Left ventricle myocardium inferior (tissue), 1 donor: ENCODE measurements around the gene ROR1. TPM values are rescaled to one million over a fixed set of nuclear protein-coding genes. Genes with fewer than 3 reads are reported as not detected.
A peak's percentile ranks its signal among the peaks of the same experiment; 100 is the strongest.
"Not testable (repeated sequence)": the region's sequence is repeated elsewhere in the genome, so short reads cannot be mapped to it uniquely, and the experiment has no call there.

ENCODE experiments used
- DNase-seq: peaks from one replicate; pipeline ENCODE4 v3.0.0-alpha.2; 2020
- H3K27ac ChIP-seq: fragments of 200-600 bp; replicated peaks from 2 replicates; pipeline ENCODE4 v1.8.0; 2021
- H3K27me3 ChIP-seq: fragments of 200-600 bp; 2 replicates; pipeline ENCODE4 v1.8.0; 2021; ENCODE audit warnings: low read depth
- H3K36me3 ChIP-seq: fragments of 200-600 bp; 2 replicates; pipeline ENCODE4 v1.8.0; 2021
- H3K4me1 ChIP-seq: fragments of 200-600 bp; 2 replicates; pipeline ENCODE4 v1.8.0; 2021
- H3K4me3 ChIP-seq: fragments of 200-600 bp; 2 replicates; pipeline ENCODE4 v1.8.0; 2021; ENCODE audit warnings: mild to moderate bottlenecking, moderate library complexity
- H3K9me3 ChIP-seq: fragments of 200-600 bp; replicated peaks from 2 replicates; pipeline ENCODE4 v1.8.0; 2021
- intact Hi-C: fragments of 100-400 bp; cut with micrococcal nuclease; formaldehyde crosslinking; loops from one replicate; pipeline ENCODE4 v1.11.0; 2022
- total RNA-seq: library from RNA; stranded (reverse); fragmentation: NEBNext Ultra II Directional; extraction: Animal tissue kit (Norgen Biotek cat#: 25700); gene quantifications from one replicate; pipeline ENCODE4 v1.2.1, GENCODE V29; 2021
- TF ChIP-seq, protein P1 (sequence below): fragments of 200-600 bp; IDR thresholded peaks from 2 replicates; pipeline ENCODE4 v1.8.0; 2021; ENCODE audit warnings: antibody characterized with exemption, mild to moderate bottlenecking, borderline replicate concordance
- donor health status: DM: no; HTN: yes; CAD: no; lungs with severe emphysema.

ROR1 gene
- total RNA-seq, 1 donor from 2014 or later: 14.0 TPM

DNA sequence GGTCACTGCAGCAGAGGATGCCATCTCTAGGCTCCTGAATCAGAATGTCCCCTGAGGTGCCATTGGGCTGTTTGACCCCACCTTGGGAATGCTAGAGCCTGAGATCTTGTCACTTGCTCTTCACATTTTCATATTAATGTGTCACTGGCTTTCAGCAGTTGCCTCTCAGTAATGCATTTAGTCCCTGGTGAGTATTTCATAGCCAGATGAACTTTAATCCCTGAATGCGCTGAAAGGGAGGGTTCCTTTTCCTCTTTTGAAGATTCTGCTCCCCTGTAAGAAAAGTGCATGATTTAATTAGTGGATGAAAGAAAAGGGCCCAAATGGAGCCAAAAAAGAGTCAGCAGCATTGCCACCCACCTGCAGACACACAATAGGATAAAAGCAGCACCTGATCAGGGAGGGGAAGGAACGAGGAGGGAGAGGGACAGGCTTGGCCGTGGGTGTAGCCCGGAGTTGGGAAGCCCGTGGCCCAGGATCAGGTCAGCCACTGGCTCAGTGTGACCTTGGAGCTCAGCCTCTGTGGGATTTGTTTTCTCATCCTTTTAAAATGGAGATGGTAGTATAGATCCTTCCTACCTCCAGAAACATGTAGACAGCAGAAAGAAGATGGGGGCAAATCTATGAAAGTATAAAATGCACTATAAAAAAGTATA lies 31.1 kb downstream of the ROR1 start:
- TF ChIP-seq, protein P1, sequence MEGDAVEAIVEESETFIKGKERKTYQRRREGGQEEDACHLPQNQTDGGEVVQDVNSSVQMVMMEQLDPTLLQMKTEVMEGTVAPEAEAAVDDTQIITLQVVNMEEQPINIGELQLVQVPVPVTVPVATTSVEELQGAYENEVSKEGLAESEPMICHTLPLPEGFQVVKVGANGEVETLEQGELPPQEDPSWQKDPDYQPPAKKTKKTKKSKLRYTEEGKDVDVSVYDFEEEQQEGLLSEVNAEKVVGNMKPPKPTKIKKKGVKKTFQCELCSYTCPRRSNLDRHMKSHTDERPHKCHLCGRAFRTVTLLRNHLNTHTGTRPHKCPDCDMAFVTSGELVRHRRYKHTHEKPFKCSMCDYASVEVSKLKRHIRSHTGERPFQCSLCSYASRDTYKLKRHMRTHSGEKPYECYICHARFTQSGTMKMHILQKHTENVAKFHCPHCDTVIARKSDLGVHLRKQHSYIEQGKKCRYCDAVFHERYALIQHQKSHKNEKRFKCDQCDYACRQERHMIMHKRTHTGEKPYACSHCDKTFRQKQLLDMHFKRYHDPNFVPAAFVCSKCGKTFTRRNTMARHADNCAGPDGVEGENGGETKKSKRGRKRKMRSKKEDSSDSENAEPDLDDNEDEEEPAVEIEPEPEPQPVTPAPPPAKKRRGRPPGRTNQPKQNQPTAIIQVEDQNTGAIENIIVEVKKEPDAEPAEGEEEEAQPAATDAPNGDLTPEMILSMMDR: no peak
- intact Hi-C loops: no loop called here
- Histone ChIP-seq H3K4me3 (no peak overlapping the region), H3K36me3 (no peaks in the 10 kb centered on the region), H3K27me3 (no peaks in the 10 kb centered on the region), H3K9me3 (peaks cover 13% of the 10 kb centered on the region), H3K27ac (no peak overlapping the region), H3K4me1 (peaks cover 23% of the 10 kb centered on the region)
- DNase-seq: no peak

DNA sequence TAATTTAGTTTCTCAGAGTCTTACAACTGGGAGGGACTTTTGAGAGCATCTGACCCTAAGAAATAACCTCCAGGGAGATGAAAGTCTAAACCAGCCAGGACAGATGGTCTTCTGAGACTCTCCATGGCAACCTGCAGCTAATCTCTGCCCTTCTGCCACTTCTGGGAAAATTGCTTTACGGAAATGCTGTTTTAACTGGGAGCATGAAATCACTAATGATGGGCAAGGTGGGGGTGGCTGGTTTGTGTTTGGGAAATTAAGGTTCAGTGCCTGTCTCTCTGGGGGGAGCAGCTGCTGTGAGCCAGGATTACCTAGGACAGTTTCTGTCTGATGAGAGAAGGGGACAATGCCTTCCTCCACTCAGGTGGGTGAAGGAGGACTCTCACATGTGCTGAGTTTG lies 33.2 kb downstream of the ROR1 start:
- Histone ChIP-seq H3K4me1 (peaks cover 43% of the 10 kb centered on the region), H3K9me3 (peaks cover 13% of the 10 kb centered on the region), H3K36me3 (no peaks in the 10 kb centered on the region), H3K27ac (no peak overlapping the region), H3K4me3 (no peak overlapping the region), H3K27me3 (no peaks in the 10 kb centered on the region)
- no peak for DNase-seq
- TF ChIP-seq, protein P1: no peak
- intact Hi-C loops: no loop called here

DNA sequence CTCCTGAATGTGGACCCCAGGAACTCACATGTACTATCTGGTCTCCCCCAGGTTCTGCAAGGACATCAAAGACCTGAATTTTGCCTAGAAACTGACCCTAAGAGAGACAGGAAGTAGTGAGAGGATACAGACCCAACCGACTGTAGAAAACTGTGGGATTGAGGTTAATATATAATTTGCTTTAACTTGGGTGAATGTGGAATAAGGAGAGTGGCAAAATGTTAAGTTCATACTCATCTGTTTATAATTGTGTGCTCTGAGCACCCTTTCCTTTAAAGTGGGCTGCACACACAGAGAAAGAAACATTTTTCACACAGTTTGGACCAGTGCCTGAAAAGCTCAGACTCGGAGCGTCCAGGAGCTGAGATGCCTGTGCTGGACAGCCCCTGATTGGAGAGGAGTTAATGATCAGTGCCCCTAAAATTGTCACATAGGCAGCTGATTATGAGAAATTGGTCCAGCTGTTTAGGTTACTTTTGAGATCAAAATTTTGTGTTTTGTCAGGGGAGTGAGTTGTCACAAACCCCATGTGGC lies 37.2 kb downstream of the ROR1 start:
- DNase-seq: no peak
- Histone ChIP-seq H3K4me3 (no peak overlapping the region), H3K36me3 (no peaks in the 10 kb centered on the region), H3K4me1 (peaks cover 53% of the 10 kb centered on the region), H3K27me3 (no peaks in the 10 kb centered on the region), H3K9me3 (peaks cover 13% of the 10 kb centered on the region), H3K27ac (no peak overlapping the region)
- TF ChIP-seq, protein P1: no peak
- intact Hi-C loops: no loop called here

- Histone ChIP-seq H3K4me3 (no peak overlapping the region), H3K27ac (no peak overlapping the region), H3K27me3 (no peaks in the 10 kb centered on the region), H3K4me1 (peaks cover 65% of the 10 kb centered on the region), H3K9me3 (peaks cover 13% of the 10 kb centered on the region), H3K36me3 (no peaks in the 10 kb centered on the region)
- DNase-seq: no peak
- TF ChIP-seq, protein P1: no peak
- intact Hi-C loops: no loop called here
Observed at GRCh38 chr1:63812071-63812700, 38.4 kb downstream of the ROR1 start.

GRCh38 chr1:63813829-63814277 lies 40.0 kb downstream of the ROR1 start:
- intact Hi-C loops: no loop called here
- Histone ChIP-seq H3K9me3 (no peaks in the 10 kb centered on the region), H3K27ac (peak overlapping the region; percentile 43), H3K4me1 (peaks cover 78% of the 10 kb centered on the region), H3K27me3 (no peaks in the 10 kb centered on the region), H3K4me3 (no peak overlapping the region), H3K36me3 (no peaks in the 10 kb centered on the region)
- TF ChIP-seq, protein P1: no peak
- DNase-seq: no peak

- H3K9me3 ChIP-seq, DNase-seq, H3K4me3 ChIP-seq, intact Hi-C loops, H3K27ac ChIP-seq, H3K36me3 ChIP-seq, H3K27me3 ChIP-seq: not testable (repeated sequence)
- peaks cover 74% of the 10 kb centered on the region for H3K4me1 ChIP-seq
Observed at GRCh38 chr1:63816217-63816815, 42.5 kb downstream of the ROR1 start.
